GM12878 (cell line): ENCODE results near the gene PGC. TPM values are rescaled to one million over a fixed set of nuclear protein-coding genes. Genes with fewer than 3 reads are reported as not detected.

ENCODE experiments used
- CBX5 ChIP-seq: sonication (generic); IDR thresholded peaks from 2 replicates; pipeline ENCODE4 v1.6.1; 2016; ENCODE audit warnings: low read depth, moderate library complexity, mild to moderate bottlenecking, inconsistent platforms
- CHD2 ChIP-seq: IDR thresholded peaks from 2 replicates; pipeline ENCODE4 v1.6.1; 2011; ENCODE audit warnings: low read depth, low read length, improper control_type of control experiment, borderline replicate concordance
- CHD4 ChIP-seq: fragments of 200-600 bp; sonication (generic); IDR thresholded peaks from 2 replicates; pipeline ENCODE4 v1.6.1; 2016; ENCODE audit warnings: mild to moderate bottlenecking
- EP300 ChIP-seq, 2 experiments: fragments of 150-350 bp in 1 of 2; IDR thresholded peaks; 2 replicates each; pipeline ENCODE4 v1.6.1; 2011 to 2012; ENCODE audit warnings: low read depth in 2 of 2, low read length in 2 of 2, borderline replicate concordance in 1 of 2, improper control_type of control experiment in 1 of 2, inconsistent platforms in 1 of 2; ENCODE audit not compliant: control insufficient read depth in 1 of 2
- FOS ChIP-seq: IDR thresholded peaks from 3 replicates; pipeline ENCODE4 v1.6.1; 2011; ENCODE audit warnings: borderline replicate concordance; ENCODE audit not compliant: insufficient read length; ENCODE audit errors: extremely low read depth
- JUND ChIP-seq: IDR thresholded peaks from 2 replicates; pipeline ENCODE4 v1.6.1; 2012; ENCODE audit warnings: low read depth, mild to moderate bottlenecking, low read length, improper control_type of control experiment, moderate library complexity
- MYC ChIP-seq: IDR thresholded peaks from 2 replicates; pipeline ENCODE4 v1.6.1; 2011; ENCODE audit warnings: mild to moderate bottlenecking, low read length, moderate library complexity, inconsistent platforms; ENCODE audit not compliant: insufficient read depth, insufficient replicate concordance, insufficient read length, severe bottlenecking
- TAF1 ChIP-seq: IDR thresholded peaks from 2 replicates; pipeline ENCODE4 v1.6.1; 2011; ENCODE audit warnings: mild to moderate bottlenecking, low read depth, low read length, borderline replicate concordance
- TCF3 ChIP-seq: IDR thresholded peaks from 2 replicates; pipeline ENCODE4 v1.6.1; 2012; ENCODE audit warnings: low read depth, mild to moderate bottlenecking, low read length, borderline replicate concordance; ENCODE audit not compliant: insufficient read depth
- YY1 ChIP-seq: IDR thresholded peaks from 2 replicates; pipeline ENCODE4 v1.6.1; 2011; ENCODE audit warnings: low read depth, mild to moderate bottlenecking, low read length
- ZBED1 ChIP-seq: IDR thresholded peaks from 2 replicates; pipeline ENCODE4 v1.6.1; 2016; ENCODE audit warnings: borderline replicate concordance
- ZZZ3 ChIP-seq: IDR thresholded peaks from 2 replicates; pipeline ENCODE4 v1.6.1; 2011; ENCODE audit warnings: low read depth; ENCODE audit not compliant: control insufficient read depth, insufficient read length
- polyA plus RNA-seq, 11 experiments: library from polyadenylated mRNA; depleted of rRNA in 4 of 11; unstranded in 6 of 11; stranded (reverse) in 5 of 11; fragments of >200 nt; fragmentation: Nextera tagmentation in 4 of 11; fragmentation: Illumina TruSeq in 1 of 11; extraction: Ambion mirVana in 4 of 11; extraction: Trizol in 1 of 11; gene quantifications; 1 replicate in 1 of 11; 2 replicates in 10 of 11; pipeline versions ENCODE4 v1.2.1 to v1.2.3, GENCODE V29; 2011 to 2016; ENCODE audit warnings: inconsistent platforms in 2 of 11, missing spikeins in 2 of 11, low read depth in 1 of 11
- total RNA-seq, 4 experiments: library from RNA; depleted of rRNA in 3 of 4; stranded (reverse); fragments of >200 nt in 3 of 4; fragmentation: Illumina TruSeq in 1 of 4; extraction: Trizol in 1 of 4; gene quantifications; 2 replicates each; pipeline versions ENCODE4 v1.2.1 to v1.2.3, GENCODE V29; 2013 to 2021
- TF ChIP-seq, protein P1 (sequence below): fragments of 450-650 bp; IDR thresholded peaks from 2 replicates; pipeline ENCODE4 v1.6.1; 2017; ENCODE audit warnings: mild to moderate bottlenecking, moderate library complexity
- TF ChIP-seq, protein P2 (sequence below): fragments of 450-650 bp; IDR thresholded peaks from 2 replicates; pipeline ENCODE4 v1.6.1; 2017; ENCODE audit warnings: low read depth, mild to moderate bottlenecking, moderate library complexity
- TF ChIP-seq, protein P3 (sequence below): IDR thresholded peaks from 2 replicates; pipeline ENCODE4 v1.6.1; 2011; ENCODE audit warnings: mild to moderate bottlenecking, low read depth, low read length, moderate library complexity; ENCODE audit not compliant: insufficient replicate concordance

Gene PGC
- total and polyA plus RNA-seq, 10 of the 15 experiments (the other 5 are each of a cell fraction or from before 2014, with no cell fraction given), result 0.26 TPM; not detected in 9

DNA sequence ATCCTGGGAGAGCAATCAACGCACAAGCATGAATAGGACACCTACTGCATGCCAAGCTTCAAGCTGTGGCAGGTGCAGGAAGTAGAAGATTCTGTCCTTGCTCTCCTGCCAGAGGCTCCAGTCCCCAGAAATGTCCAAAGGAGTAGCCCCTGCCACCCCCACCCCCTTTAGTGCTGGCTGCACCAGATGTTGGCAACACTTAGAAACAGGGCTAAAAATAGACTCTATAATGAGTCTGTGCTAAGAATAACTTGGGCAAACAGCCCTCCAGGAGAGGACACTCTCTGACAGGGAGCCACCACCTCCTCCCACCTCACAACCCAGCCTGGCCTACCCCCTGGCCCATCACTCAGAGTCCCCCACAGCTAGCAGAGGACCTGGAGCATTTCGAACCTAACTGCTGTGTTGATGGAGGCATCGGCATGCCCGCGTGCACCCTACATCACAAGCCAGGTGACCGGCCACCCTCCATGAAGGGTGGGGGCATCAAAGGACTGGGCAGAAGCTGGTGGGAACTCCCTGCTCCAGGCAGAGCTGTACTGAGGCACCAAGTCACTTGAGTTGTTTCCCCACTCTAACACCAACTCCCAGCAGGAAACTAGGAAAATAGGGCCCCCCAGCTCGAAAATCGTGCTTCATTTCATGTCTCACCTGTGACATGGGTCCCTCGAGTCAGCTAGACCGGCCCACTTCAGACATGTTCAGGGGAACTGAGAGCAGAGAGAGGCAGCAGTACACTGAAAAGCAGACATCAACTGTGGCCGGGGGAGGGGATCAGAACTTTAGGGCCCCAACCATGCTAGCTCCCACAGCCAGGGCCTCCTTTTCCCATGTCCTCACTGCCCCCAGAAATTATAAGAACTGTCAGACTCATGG lies 30.4 kb downstream of the PGC start (continued):
- TF ChIP-seq, protein P1, sequence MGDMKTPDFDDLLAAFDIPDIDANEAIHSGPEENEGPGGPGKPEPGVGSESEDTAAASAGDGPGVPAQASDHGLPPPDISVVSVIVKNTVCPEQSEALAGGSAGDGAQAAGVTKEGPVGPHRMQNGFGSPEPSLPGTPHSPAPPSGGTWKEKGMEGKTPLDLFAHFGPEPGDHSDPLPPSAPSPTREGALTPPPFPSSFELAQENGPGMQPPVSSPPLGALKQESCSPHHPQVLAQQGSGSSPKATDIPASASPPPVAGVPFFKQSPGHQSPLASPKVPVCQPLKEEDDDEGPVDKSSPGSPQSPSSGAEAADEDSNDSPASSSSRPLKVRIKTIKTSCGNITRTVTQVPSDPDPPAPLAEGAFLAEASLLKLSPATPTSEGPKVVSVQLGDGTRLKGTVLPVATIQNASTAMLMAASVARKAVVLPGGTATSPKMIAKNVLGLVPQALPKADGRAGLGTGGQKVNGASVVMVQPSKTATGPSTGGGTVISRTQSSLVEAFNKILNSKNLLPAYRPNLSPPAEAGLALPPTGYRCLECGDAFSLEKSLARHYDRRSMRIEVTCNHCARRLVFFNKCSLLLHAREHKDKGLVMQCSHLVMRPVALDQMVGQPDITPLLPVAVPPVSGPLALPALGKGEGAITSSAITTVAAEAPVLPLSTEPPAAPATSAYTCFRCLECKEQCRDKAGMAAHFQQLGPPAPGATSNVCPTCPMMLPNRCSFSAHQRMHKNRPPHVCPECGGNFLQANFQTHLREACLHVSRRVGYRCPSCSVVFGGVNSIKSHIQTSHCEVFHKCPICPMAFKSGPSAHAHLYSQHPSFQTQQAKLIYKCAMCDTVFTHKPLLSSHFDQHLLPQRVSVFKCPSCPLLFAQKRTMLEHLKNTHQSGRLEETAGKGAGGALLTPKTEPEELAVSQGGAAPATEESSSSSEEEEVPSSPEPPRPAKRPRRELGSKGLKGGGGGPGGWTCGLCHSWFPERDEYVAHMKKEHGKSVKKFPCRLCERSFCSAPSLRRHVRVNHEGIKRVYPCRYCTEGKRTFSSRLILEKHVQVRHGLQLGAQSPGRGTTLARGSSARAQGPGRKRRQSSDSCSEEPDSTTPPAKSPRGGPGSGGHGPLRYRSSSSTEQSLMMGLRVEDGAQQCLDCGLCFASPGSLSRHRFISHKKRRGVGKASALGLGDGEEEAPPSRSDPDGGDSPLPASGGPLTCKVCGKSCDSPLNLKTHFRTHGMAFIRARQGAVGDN, result peak; percentile 54; the same call in 1 of the 2 replicates
- TF ChIP-seq, protein P2, sequence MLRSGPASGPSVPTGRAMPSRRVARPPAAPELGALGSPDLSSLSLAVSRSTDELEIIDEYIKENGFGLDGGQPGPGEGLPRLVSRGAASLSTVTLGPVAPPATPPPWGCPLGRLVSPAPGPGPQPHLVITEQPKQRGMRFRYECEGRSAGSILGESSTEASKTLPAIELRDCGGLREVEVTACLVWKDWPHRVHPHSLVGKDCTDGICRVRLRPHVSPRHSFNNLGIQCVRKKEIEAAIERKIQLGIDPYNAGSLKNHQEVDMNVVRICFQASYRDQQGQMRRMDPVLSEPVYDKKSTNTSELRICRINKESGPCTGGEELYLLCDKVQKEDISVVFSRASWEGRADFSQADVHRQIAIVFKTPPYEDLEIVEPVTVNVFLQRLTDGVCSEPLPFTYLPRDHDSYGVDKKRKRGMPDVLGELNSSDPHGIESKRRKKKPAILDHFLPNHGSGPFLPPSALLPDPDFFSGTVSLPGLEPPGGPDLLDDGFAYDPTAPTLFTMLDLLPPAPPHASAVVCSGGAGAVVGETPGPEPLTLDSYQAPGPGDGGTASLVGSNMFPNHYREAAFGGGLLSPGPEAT, result 0 out of 2 replicates have a peak, but pooled peaks have one; percentile 16
- no peak for TF ChIP-seq TAF1
- no peak for TF ChIP-seq MYC
- TF ChIP-seq JUND, result no peak
- no peak for TF ChIP-seq ZBED1
- no peak for TF ChIP-seq ZZZ3
- TF ChIP-seq, protein P3, sequence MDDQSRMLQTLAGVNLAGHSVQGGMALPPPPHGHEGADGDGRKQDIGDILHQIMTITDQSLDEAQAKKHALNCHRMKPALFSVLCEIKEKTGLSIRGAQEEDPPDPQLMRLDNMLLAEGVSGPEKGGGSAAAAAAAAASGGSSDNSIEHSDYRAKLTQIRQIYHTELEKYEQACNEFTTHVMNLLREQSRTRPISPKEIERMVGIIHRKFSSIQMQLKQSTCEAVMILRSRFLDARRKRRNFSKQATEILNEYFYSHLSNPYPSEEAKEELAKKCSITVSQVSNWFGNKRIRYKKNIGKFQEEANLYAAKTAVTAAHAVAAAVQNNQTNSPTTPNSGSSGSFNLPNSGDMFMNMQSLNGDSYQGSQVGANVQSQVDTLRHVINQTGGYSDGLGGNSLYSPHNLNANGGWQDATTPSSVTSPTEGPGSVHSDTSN, result no peak
- TF ChIP-seq CBX5, result no peak
- no peak for TF ChIP-seq EP300 (IDR thresholded peaks at IDR 0.05; ENCODE audit: borderline replicate concordance in 1 of 2, control insufficient read depth in 1 of 2, low read depth in 2 of 2, low read length in 2 of 2)
- no peak for TF ChIP-seq CHD2
- TF ChIP-seq TCF3, result 0 out of 2 replicates have a peak, but pooled peaks have one; percentile 9
- TF ChIP-seq YY1, result peak; percentile 32; the same call in 1 of the 2 replicates
- TF ChIP-seq FOS, result no peak
- TF ChIP-seq CHD4, result no peak
